ENCODE measurements around the gene RIT2. TPM values are rescaled to one million over a fixed set of nuclear protein-coding genes. Genes with fewer than 3 reads are reported as not detected.
"Not testable (repeated sequence)": the region's sequence is repeated elsewhere in the genome, so short reads cannot be mapped to it uniquely, and the experiment has no call there.

RIT2 gene
- polyA plus RNA-seq, 5 donors = not detected

- DNase-seq = no peak
These were observed 355.2 kb downstream of the RIT2 start for GRCh38 chr18:42760290-42760689.

GRCh38 chr18:42758852-42759251 lies 356.6 kb downstream of the RIT2 start:
- DNase-seq = no peak

- no peak for DNase-seq
These were observed 359.3 kb downstream of the RIT2 start for GRCh38 chr18:42756214-42756613.

GRCh38 chr18:42752916-42753315 lies 362.6 kb downstream of the RIT2 start:
- DNase-seq = no peak

GRCh38 chr18:42746794-42747193 lies 368.7 kb downstream of the RIT2 start:
- no peak for DNase-seq

GRCh38 chr18:42745931-42746330 lies 369.6 kb downstream of the RIT2 start:
- no peak for DNase-seq

- no peak for DNase-seq
These were observed 370.3 kb downstream of the RIT2 start for GRCh38 chr18:42745171-42745570.

GRCh38 chr18:42743373-42744138 lies 371.9 kb downstream of the RIT2 start:
- no peak for DNase-seq

GRCh38 chr18:42742969-42743368 lies 372.5 kb downstream of the RIT2 start:
- no peak for DNase-seq

GRCh38 chr18:42742474-42742873 lies 373.0 kb downstream of the RIT2 start:
- DNase-seq = no peak

- not testable (repeated sequence) for DNase-seq
These were observed 373.6 kb downstream of the RIT2 start for GRCh38 chr18:42741805-42742347.

- not testable (repeated sequence) for DNase-seq
These were observed 374.2 kb downstream of the RIT2 start for GRCh38 chr18:42741299-42741698.

GRCh38 chr18:42736074-42736473 lies 379.4 kb downstream of the RIT2 start:
- no peak for DNase-seq

- DNase-seq = no peak
These were observed 381.0 kb downstream of the RIT2 start for GRCh38 chr18:42734520-42734919.

GRCh38 chr18:42730272-42730671 lies 385.2 kb downstream of the RIT2 start:
- no peak for DNase-seq

- no peak for DNase-seq
These were observed 396.3 kb downstream of the RIT2 start for GRCh38 chr18:42719221-42719620.

- DNase-seq = no peak
These were observed 403.4 kb downstream of the RIT2 start for GRCh38 chr18:42712065-42712464.

GRCh38 chr18:42707080-42707479 lies 408.4 kb downstream of the RIT2 start:
- DNase-seq = no peak

- no peak for DNase-seq
These were observed 408.9 kb downstream of the RIT2 start for GRCh38 chr18:42706618-42707017.

GRCh38 chr18:42706029-42706608 lies 409.4 kb downstream of the RIT2 start:
- DNase-seq = no peak

All from right lung (tissue), 5 donors.